Aorta (tissue), 5 donors: ENCODE results near the gene ATN1. TPM values are rescaled to one million over a fixed set of nuclear protein-coding genes. Genes with fewer than 3 reads are reported as not detected.
"Not testable (repeated sequence)": the region's sequence is repeated elsewhere in the genome, so short reads cannot be mapped to it uniquely, and the experiment has no call there.

ENCODE experiments used
- ATAC-seq: fragments of 200-7000 bp; cut with Tn5 transposase; one replicate; pipeline ENCODE4 v1.9.1; 2022; ENCODE audit warnings: moderate library complexity; ENCODE audit not compliant: low FRiP score
- DNase-seq, 2 donors: peaks; one replicate each; pipeline ENCODE4 v3.0.0-alpha.2; 2020
- H3K27ac ChIP-seq, 2 donors: one replicate each; pipeline ENCODE4 v1.5.1; 2013; ENCODE audit warnings: low read length in 2 of 2, mild to moderate bottlenecking in 2 of 2, moderate library complexity in 2 of 2, control low read depth in 1 of 2, inconsistent platforms in 1 of 2, low read depth in 1 of 2
- H3K27me3 ChIP-seq, 2 donors: one replicate each; pipeline ENCODE4 v1.6.1; 2013; ENCODE audit warnings: control low read depth in 1 of 2, low read length in 1 of 2, mild to moderate bottlenecking in 1 of 2, moderate library complexity in 1 of 2; ENCODE audit not compliant: insufficient read depth in 2 of 2, control insufficient read depth in 1 of 2
- H3K36me3 ChIP-seq, 2 donors: one replicate each; pipeline ENCODE4 v1.6.1; 2013; ENCODE audit warnings: control low read depth in 1 of 2, low read length in 1 of 2, mild to moderate bottlenecking in 1 of 2; ENCODE audit not compliant: insufficient read depth in 2 of 2, control insufficient read depth in 1 of 2
- H3K4me1 ChIP-seq, 2 donors: one replicate each; pipeline ENCODE4 v1.6.1; 2013; ENCODE audit warnings: low read length in 2 of 2, control low read depth in 1 of 2, mild to moderate bottlenecking in 1 of 2, moderate library complexity in 1 of 2; ENCODE audit not compliant: insufficient read depth in 2 of 2, control insufficient read depth in 1 of 2
- H3K4me3 ChIP-seq, 2 donors: one replicate each; pipeline ENCODE4 v1.5.1; 2013; ENCODE audit warnings: low read length in 2 of 2, control low read depth in 1 of 2, mild to moderate bottlenecking in 1 of 2
- H3K9me3 ChIP-seq: one replicate; pipeline ENCODE4 v1.6.1; 2013; ENCODE audit warnings: mild to moderate bottlenecking, low read length; ENCODE audit not compliant: control insufficient read depth
- WGBS, 2 donors: extraction: QIAGEN DNeasy Blood & Tissue Kit; methylation state at CpG; one replicate each; pipeline ENCODE4 v1.1.7; 2013; 5-methylcytosine and 5-hydroxymethylcytosine counted together
- intact Hi-C, 2 donors: fragments of 100-400 bp; cut with DNase I; formaldehyde crosslinking; loops; one replicate each; pipeline versions ENCODE4 v1.14.2 to v1.15.0; 2022
- polyA plus RNA-seq, 2 donors: library from polyadenylated mRNA; stranded (reverse); fragments of 200-250 nt; gene quantifications; one replicate each; pipeline ENCODE4 v1.2.3, GENCODE V29; 2013
- total RNA-seq, 2 donors: library from RNA; stranded (reverse); fragmentation: NEBNext Ultra II Directional; extraction: Animal tissue kit (Norgen Biotek cat#: 25700); gene quantifications; one replicate each; pipeline ENCODE4 v1.2.1, GENCODE V29; 2021
- donor health status: healthy with polysubstance abuse.
- donor health status: Bipolar disorder and iron deficiency.
- donor health status: DM: no; HTN: no; CAD: no.
- donor health status: DM: no; HTN: no; CAD: no.
- donor health status: DM: yes; HTN: yes; CAD: no.

Gene ATN1
- total and polyA plus RNA-seq, 4 donors = 22.7 to 149 (median 142) TPM

DNA sequence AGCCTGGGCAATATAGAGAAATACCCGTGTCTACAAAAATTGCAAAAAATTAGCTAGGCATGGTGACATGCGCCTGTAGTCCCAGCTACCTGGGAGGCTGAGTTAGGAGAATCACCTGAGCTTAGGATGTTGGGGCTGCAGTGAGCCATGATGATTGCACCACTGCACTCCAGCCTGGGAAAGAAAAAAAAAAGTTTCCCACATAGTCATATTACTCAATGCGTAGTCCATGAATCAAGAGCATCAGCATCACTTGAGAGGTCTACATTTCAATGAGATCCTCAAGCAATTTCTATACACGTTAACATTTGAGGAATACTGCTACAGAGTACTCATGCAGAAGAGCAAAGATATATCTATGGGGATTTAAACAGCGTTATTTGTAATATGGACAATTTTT lies 28.3 kb upstream of the ATN1 start:
- H3K27ac ChIP-seq = no peak overlapping the region
- H3K4me3 ChIP-seq = no peak overlapping the region
- intact Hi-C loops = no loop called here
- no peaks in the 10 kb centered on the region for H3K27me3 ChIP-seq
- H3K36me3 ChIP-seq = no peaks in the 10 kb centered on the region
- H3K9me3 ChIP-seq = no peaks in the 10 kb centered on the region
- 74 to 81% methylated on average over 5 of the region's 5 CpGs for WGBS, 2 donors
- H3K4me1 ChIP-seq = no peaks in the 10 kb centered on the region
- ATAC-seq = no peak
- no peak for DNase-seq

DNA sequence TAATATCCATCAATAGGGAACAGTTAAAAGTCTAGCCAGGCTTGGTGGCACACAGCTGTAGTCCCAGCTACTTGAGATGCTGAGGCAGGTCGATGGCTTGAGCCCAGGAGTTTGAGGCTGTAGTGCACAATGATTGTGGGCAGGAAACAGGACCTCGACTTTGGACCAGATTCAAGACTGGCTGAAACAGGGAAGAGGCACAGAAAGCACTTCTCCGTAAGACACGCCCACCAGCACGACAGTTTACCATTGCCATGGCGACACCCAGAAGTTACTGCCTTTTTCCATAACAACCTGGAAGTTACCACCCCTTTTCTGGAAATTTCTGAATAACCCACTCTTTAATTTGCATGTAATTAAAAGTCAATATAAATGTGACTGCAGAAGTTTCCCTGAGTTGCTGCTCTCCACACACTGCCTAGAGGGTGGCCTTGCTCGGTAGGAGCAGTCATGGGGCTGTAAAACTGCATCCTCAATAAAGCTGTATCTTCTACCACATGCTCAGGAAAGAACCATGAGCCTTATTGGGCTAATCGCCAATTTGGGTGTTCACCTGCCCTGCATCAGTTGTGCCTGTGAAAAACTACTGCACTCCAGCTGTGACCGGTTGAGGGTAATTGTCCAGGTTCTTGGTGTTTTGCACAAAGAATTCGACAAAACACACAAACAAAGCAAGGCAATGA lies 27.8 kb upstream of the ATN1 start:
- DNase-seq (peak in 1 of 2 donors; percentile 88), ATAC-seq (no peak)
- Histone ChIP-seq H3K9me3 (no peaks in the 10 kb centered on the region), H3K4me3 (no peak overlapping the region), H3K4me1 (no peaks in the 10 kb centered on the region), H3K27ac (no peak overlapping the region), H3K27me3 (no peaks in the 10 kb centered on the region), H3K36me3 (no peaks in the 10 kb centered on the region)
- intact Hi-C loops = no loop called here
- WGBS, 2 donors = 55 to 64% methylated on average over 10 of the region's 10 CpGs

GRCh38 chr12:6902448-6902847 lies 25.3 kb upstream of the ATN1 start:
- intact Hi-C loops = no loop called here
- no peaks in the 10 kb centered on the region for H3K4me1 ChIP-seq
- H3K27me3 ChIP-seq = no peaks in the 10 kb centered on the region
- no peak overlapping the region for H3K4me3 ChIP-seq
- H3K27ac ChIP-seq = no peak overlapping the region
- H3K36me3 ChIP-seq = no peaks in the 10 kb centered on the region
- WGBS, 2 donors = 83 to 89% methylated on average over 4 of the region's 4 CpGs
- ATAC-seq (no peak), DNase-seq (no peak)
- H3K9me3 ChIP-seq = no peaks in the 10 kb centered on the region

DNA sequence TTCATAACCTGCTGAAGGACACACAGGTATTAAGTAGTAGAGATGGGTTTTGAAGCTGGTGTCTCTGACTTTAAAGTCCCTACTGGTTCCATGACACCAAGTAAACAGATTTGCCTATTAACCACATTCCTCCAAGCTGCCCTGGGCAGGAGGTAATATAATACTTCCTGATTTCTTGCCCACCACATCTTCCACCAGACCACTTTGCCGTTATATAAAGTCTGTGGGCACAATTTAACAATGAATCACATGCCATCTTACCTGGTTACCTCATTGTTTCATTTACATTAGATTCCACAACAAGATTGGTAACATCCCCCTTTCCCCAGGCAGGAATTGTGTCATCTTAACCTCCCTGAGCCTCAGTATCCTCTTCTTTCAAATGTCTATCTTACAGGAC lies 24.0 kb upstream of the ATN1 start:
- H3K4me3 ChIP-seq = no peak overlapping the region
- no peaks in the 10 kb centered on the region for H3K27me3 ChIP-seq
- no peaks in the 10 kb centered on the region for H3K4me1 ChIP-seq
- WGBS, 2 donors = 90 to 91% methylated on average over 1 of the region's 1 CpG
- ATAC-seq = no peak
- intact Hi-C loops = no loop called here
- no peaks in the 10 kb centered on the region for H3K36me3 ChIP-seq
- H3K9me3 ChIP-seq = no peaks in the 10 kb centered on the region
- no peak for DNase-seq
- no peak overlapping the region for H3K27ac ChIP-seq

- ATAC-seq = peak; percentile 97
- Histone ChIP-seq H3K4me3 (peak within 1 kb of the TSS; percentile 15 to 62), H3K27ac (peak within 1 kb of the TSS in 1 of 2 donors; percentile 62), H3K4me1 (no peaks in the 10 kb centered on the region), H3K27me3 (no peaks in the 10 kb centered on the region), H3K36me3 (no peaks in the 10 kb centered on the region), H3K9me3 (no peaks in the 10 kb centered on the region)
- 4% methylated on average over 34 of the region's 34 CpGs for WGBS, 2 donors
- DNase-seq = peak; percentile 98 to 99
- intact Hi-C loops = no loop called here
Observed at GRCh38 chr12:6904280-6905276, 23.2 kb upstream of the ATN1 start, which contains the start of gene LRRC23. Gene LRRC23, plus strand, starts transcription at chr12:6904822. Its CDS starts 812 bp downstream, at chr12:6905634.

- DNase-seq = no peak
- intact Hi-C loops = no loop called here
- Histone ChIP-seq H3K36me3 (no peaks in the 10 kb centered on the region), H3K4me3 (no peak overlapping the region), H3K27me3 (no peaks in the 10 kb centered on the region), H3K27ac (peak overlapping the region in 1 of 2 donors; percentile 62), H3K4me1 (no peaks in the 10 kb centered on the region), H3K9me3 (no peaks in the 10 kb centered on the region)
- no peak for ATAC-seq
- 66 to 72% methylated on average over 5 of the region's 5 CpGs for WGBS, 2 donors
Observed at GRCh38 chr12:6905414-6906040, 22.2 kb upstream of the ATN1 start.

GRCh38 chr12:6908141-6908540 lies 19.6 kb upstream of the ATN1 start:
- peak in 1 of 2 donors; percentile 32 for DNase-seq
- H3K27ac ChIP-seq, H3K27me3 ChIP-seq, H3K4me3 ChIP-seq, H3K4me1 ChIP-seq, ATAC-seq, H3K36me3 ChIP-seq, intact Hi-C loops, H3K9me3 ChIP-seq: not testable (repeated sequence)
- WGBS, 2 donors = 93 to 96% methylated on average over 11 of the region's 11 CpGs

DNA sequence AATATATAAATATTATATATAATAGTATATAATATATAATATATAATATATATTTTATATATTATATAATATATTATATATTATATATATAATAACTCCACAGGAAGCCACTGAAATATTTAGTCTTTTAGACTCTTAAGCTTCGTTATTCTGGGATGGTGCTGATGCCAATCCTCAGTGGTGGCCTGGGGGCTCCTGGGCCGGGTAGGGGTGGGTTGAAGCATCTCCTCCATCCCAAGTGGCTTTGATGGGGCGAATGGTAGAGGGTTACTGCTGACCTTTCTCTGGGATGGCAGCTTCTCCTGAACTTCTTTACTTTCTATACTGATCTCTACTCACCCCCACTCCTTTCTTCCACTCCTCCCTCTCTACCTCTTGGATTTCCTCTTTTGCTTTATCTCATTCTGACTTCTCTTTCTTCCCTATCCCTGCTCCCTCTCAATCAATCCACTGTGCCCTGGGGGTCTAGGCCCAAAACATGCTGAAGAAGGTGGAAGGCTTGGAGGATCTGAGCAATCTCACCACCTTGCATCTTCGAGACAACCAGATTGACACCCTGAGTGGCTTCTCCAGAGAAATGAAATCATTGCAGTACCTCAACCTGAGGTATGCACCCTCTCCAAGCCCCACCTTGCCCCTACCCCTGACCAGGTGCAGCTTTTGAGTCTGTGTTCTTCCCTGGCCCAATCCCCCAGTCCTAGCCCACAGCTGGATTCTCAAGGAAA lies 18.2 kb upstream of the ATN1 start:
- WGBS, 2 donors = 85 to 89% methylated on average over 4 of the region's 4 CpGs
- H3K27me3 ChIP-seq = no peaks in the 10 kb centered on the region
- no peak overlapping the region for H3K4me3 ChIP-seq
- intact Hi-C loops = no loop called here
- H3K36me3 ChIP-seq = no peaks in the 10 kb centered on the region
- H3K27ac ChIP-seq = no peak overlapping the region
- no peaks in the 10 kb centered on the region for H3K9me3 ChIP-seq
- H3K4me1 ChIP-seq = no peaks in the 10 kb centered on the region
- ATAC-seq = no peak
- peak in 1 of 2 donors; percentile 51 for DNase-seq
